GM21723 (cell line): ENCODE data around the gene CNTN4.
"Not testable (repeated sequence)": the region's sequence is repeated elsewhere in the genome, so short reads cannot be mapped to it uniquely, and the experiment has no call there.

Experiments
- ATAC-seq: cut with Tn5 transposase; IDR thresholded peaks from one replicate; pipeline ENCODE4 v1.9.1; 2021; ENCODE audit warnings: mild to moderate bottlenecking, moderate library complexity; ENCODE audit not compliant: unreplicated experiment

The CNTN4 gene

GRCh38 chr3:2945121-2945520 lies 846.5 kb downstream of the CNTN4 start:
- no peak for ATAC-seq

- no peak for ATAC-seq
These were observed 848.9 kb downstream of the CNTN4 start for GRCh38 chr3:2947536-2947935.

- ATAC-seq = no peak
These were observed 850.2 kb downstream of the CNTN4 start for GRCh38 chr3:2948882-2949281.

GRCh38 chr3:2950159-2950558 lies 851.5 kb downstream of the CNTN4 start:
- ATAC-seq = no peak

GRCh38 chr3:2957115-2957514 lies 858.4 kb downstream of the CNTN4 start:
- ATAC-seq = no peak

- ATAC-seq = no peak
These were observed 859.9 kb downstream of the CNTN4 start for GRCh38 chr3:2958551-2958950.

GRCh38 chr3:2961576-2961975 lies 862.9 kb downstream of the CNTN4 start:
- ATAC-seq = no peak

GRCh38 chr3:2967871-2968270 lies 869.2 kb downstream of the CNTN4 start:
- no peak for ATAC-seq

GRCh38 chr3:2968475-2968874 lies 869.8 kb downstream of the CNTN4 start:
- no peak for ATAC-seq

- ATAC-seq = no peak
These were observed 877.5 kb downstream of the CNTN4 start for GRCh38 chr3:2976212-2976611.

- no peak for ATAC-seq
These were observed 878.1 kb downstream of the CNTN4 start for GRCh38 chr3:2976796-2977195.

GRCh38 chr3:2978977-2979732 lies 880.5 kb downstream of the CNTN4 start:
- ATAC-seq = no peak

- ATAC-seq = no peak
These were observed 885.6 kb downstream of the CNTN4 start for GRCh38 chr3:2984005-2984830.

- no peak for ATAC-seq
These were observed 886.2 kb downstream of the CNTN4 start for GRCh38 chr3:2984831-2985220.

GRCh38 chr3:2985479-2985878 lies 886.8 kb downstream of the CNTN4 start:
- ATAC-seq = no peak

GRCh38 chr3:2992534-2992933 lies 893.9 kb downstream of the CNTN4 start:
- no peak for ATAC-seq

GRCh38 chr3:2993130-2993529 lies 894.5 kb downstream of the CNTN4 start:
- not testable (repeated sequence) for ATAC-seq

GRCh38 chr3:2993736-2994135 lies 895.1 kb downstream of the CNTN4 start:
- ATAC-seq = no peak

GRCh38 chr3:2995195-2995594 lies 896.5 kb downstream of the CNTN4 start:
- no peak for ATAC-seq

- ATAC-seq = no peak
These were observed 906.6 kb downstream of the CNTN4 start for GRCh38 chr3:3005146-3005744.

- no peak for ATAC-seq
These were observed 914.8 kb downstream of the CNTN4 start for GRCh38 chr3:3013317-3014052.
